ENCODE results near the gene MED8.

DNA sequence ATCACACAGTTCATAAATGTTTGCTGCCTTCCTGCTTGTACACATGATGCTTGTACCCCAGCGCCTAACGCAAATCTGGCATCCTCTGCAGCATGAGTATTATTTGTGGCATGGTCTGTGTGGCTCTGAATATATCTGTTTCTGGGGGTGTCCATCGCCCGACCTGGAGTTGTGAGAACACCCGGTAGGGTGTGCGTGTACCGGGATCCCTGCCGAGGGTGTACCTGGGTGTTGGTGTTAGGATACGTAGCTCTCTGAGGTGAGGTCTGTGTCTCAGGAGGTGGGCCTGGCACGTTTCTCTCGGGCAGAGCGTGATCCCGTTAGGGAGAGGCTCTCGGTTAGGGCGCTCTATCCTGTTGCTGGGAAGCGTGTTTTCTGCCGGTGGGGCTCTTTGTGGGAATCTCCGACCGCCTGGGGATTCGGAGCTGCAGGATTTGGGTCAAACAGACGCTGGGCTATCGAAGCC, 41.2 kb downstream of the MED8 start:
- TF ChIP-seq, protein P1, sequence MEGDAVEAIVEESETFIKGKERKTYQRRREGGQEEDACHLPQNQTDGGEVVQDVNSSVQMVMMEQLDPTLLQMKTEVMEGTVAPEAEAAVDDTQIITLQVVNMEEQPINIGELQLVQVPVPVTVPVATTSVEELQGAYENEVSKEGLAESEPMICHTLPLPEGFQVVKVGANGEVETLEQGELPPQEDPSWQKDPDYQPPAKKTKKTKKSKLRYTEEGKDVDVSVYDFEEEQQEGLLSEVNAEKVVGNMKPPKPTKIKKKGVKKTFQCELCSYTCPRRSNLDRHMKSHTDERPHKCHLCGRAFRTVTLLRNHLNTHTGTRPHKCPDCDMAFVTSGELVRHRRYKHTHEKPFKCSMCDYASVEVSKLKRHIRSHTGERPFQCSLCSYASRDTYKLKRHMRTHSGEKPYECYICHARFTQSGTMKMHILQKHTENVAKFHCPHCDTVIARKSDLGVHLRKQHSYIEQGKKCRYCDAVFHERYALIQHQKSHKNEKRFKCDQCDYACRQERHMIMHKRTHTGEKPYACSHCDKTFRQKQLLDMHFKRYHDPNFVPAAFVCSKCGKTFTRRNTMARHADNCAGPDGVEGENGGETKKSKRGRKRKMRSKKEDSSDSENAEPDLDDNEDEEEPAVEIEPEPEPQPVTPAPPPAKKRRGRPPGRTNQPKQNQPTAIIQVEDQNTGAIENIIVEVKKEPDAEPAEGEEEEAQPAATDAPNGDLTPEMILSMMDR (IDR thresholded peaks at IDR 0.05): no peak
- TF ChIP-seq POLR2A (IDR thresholded peaks at IDR 0.05): no peak
